ENCODE data around the gene SNX33. TPM values are rescaled to one million over a fixed set of nuclear protein-coding genes. Genes with fewer than 3 reads are reported as not detected.

Gene SNX33
- total and polyA plus RNA-seq, 2 of the 13 experiments (the other 11 are each of a cell fraction or from before 2014, with no cell fraction given) = 11.0 to 11.6 TPM

GRCh38 chr15:75650908-75651809 is 3.4 kb downstream of the SNX33 start (continued):
- peak; percentile 30; the same call in 1 of the 2 replicates for TF ChIP-seq HMGXB3 (CRISPR knock-in tag; IDR thresholded peaks at IDR 0.05; ENCODE audit: borderline replicate concordance)
- peak; percentile 22; the same call in 1 of the 2 replicates for TF ChIP-seq ZNF556 (CRISPR knock-in tag; IDR thresholded peaks at IDR 0.05; ENCODE audit: borderline replicate concordance)
- TF ChIP-seq RNF2 (conservative IDR thresholded peaks at IDR 0.05; ENCODE audit: low read depth) = no peak
- TF ChIP-seq ZNF430 (CRISPR knock-in tag; IDR thresholded peaks at IDR 0.05) = peak; percentile 70; the same call in 1 of the 2 replicates
- 0 out of 2 replicates have a peak, but pooled peaks have one; percentile 62 for TF ChIP-seq ZNF83 (CRISPR knock-in tag; IDR thresholded peaks at IDR 0.05; ENCODE audit: borderline replicate concordance)
- no peak for TF ChIP-seq STAT6 (CRISPR knock-in tag; IDR thresholded peaks at IDR 0.05; ENCODE audit: borderline replicate concordance)
- TF ChIP-seq YEATS4 (CRISPR knock-in tag; IDR thresholded peaks at IDR 0.05; ENCODE audit: borderline replicate concordance) = peak; percentile 50; the same call in 1 of the 2 replicates
- no peak for TF ChIP-seq ZNF564 (CRISPR knock-in tag; IDR thresholded peaks at IDR 0.05)
- peak; percentile 55; the same call in 1 of the 2 replicates for TF ChIP-seq ERF (CRISPR knock-in tag; IDR thresholded peaks at IDR 0.05)
- TF ChIP-seq ZNF709 (CRISPR knock-in tag; IDR thresholded peaks at IDR 0.05) = no peak
- TF ChIP-seq ZNF230 (CRISPR knock-in tag; IDR thresholded peaks at IDR 0.05) = 0 out of 2 replicates have a peak, but pooled peaks have one; percentile 68
- TF ChIP-seq HDAC2 (CRISPR knock-in tag; IDR thresholded peaks at IDR 0.05) = peak; percentile 77
- no peak for TF ChIP-seq ZNF468 (CRISPR knock-in tag; IDR thresholded peaks at IDR 0.05)
- TF ChIP-seq ZNF432 (CRISPR knock-in tag; IDR thresholded peaks at IDR 0.05; ENCODE audit: borderline replicate concordance) = no peak
- TF ChIP-seq NR0B2 (CRISPR knock-in tag; IDR thresholded peaks at IDR 0.05) = no peak
- TF ChIP-seq ZNF747 (CRISPR knock-in tag; IDR thresholded peaks at IDR 0.05; ENCODE audit: borderline replicate concordance) = 0 out of 2 replicates have a peak, but pooled peaks have one; percentile 5
- no peak for TF ChIP-seq GRHL1 (CRISPR knock-in tag; conservative IDR thresholded peaks at IDR 0.05)
- no peak for TF ChIP-seq ZNF761 (CRISPR knock-in tag; conservative IDR thresholded peaks at IDR 0.05)
